Tibial nerve (tissue), 4 donors: Measurements from ENCODE around the gene CTRB2.

Experiments used
- CTCF ChIP-seq, 5 experiments: fragments of 200-600 bp in 3 of 5; fragments of 450-650 bp in 2 of 5; sonication (generic) in 3 of 5; IDR thresholded peaks; one replicate each; pipeline ENCODE4 v1.5.1; 2016 to 2019; ENCODE audit warnings: antibody characterized with exemption in 5 of 5, mild to moderate bottlenecking in 3 of 5, moderate library complexity in 2 of 5
- EP300 ChIP-seq, 2 donors: sonication (generic); formaldehyde crosslinking; IDR thresholded peaks; one replicate each; pipeline ENCODE4 v1.6.1; 2017; ENCODE audit warnings: antibody characterized with exemption in 2 of 2, mild to moderate bottlenecking in 1 of 2

- TF ChIP-seq EP300 (IDR thresholded peaks at IDR 0.05): no peak
- no peak for TF ChIP-seq CTCF (IDR thresholded peaks at IDR 0.05)
Observed at GRCh38 chr16:75208861-75209505, 2.0 kb upstream of the CTRB2 start.
